Activated CD8-positive, alpha-beta T cell treated with anti-CD3 and anti-CD28 coated beads for 36 hours (primary cell): ENCODE data around the gene TAOK2. TPM values are rescaled to one million over a fixed set of nuclear protein-coding genes. Genes with fewer than 3 reads are reported as not detected.

Experiments used
- ATAC-seq: fragments of 200-7000 bp; cut with Tn5 transposase; one replicate; pipeline ENCODE4 v1.10.0; 2021; ENCODE audit warnings: mild to moderate bottlenecking, moderate library complexity
- CTCF ChIA-PET: fragments of 350-600 bp; sonication (Branson Sonifier 250); formaldehyde crosslinking; loops from one replicate; lab custom pipeline; 2021; ENCODE audit warnings: antibody characterized with exemption; lab: Charles Lee
- POLR2A ChIA-PET: fragments of 350-600 bp; sonication (Branson Sonifier 250); formaldehyde crosslinking; loops from one replicate; lab custom pipeline; 2021; ENCODE audit warnings: antibody characterized with exemption; lab: Charles Lee
- DNase-seq: peaks from one replicate; pipeline ENCODE4 v3.0.0-alpha.2; 2020
- H3K27ac Mint-ChIP-seq: one replicate; pipeline ENCODE4 v1.8.0; 2021; ENCODE audit warnings: mild to moderate bottlenecking, mixed read lengths
- H3K27me3 Mint-ChIP-seq: one replicate; pipeline ENCODE4 v1.8.0; 2021; ENCODE audit warnings: mixed read lengths
- H3K36me3 Mint-ChIP-seq: one replicate; pipeline ENCODE4 v1.8.0; 2021; ENCODE audit warnings: low read depth, mixed read lengths
- H3K4me1 Mint-ChIP-seq: one replicate; pipeline ENCODE4 v1.8.0; 2021; ENCODE audit warnings: low read depth, mixed read lengths
- H3K4me3 Mint-ChIP-seq: one replicate; pipeline ENCODE4 v1.8.0; 2021; ENCODE audit warnings: mild to moderate bottlenecking, moderate library complexity, mixed read lengths
- H3K9me3 Mint-ChIP-seq: one replicate; pipeline ENCODE4 v1.8.0; 2021; ENCODE audit warnings: mixed read lengths
- intact Hi-C: fragments of 100-400 bp; cut with micrococcal nuclease; formaldehyde crosslinking; loops from one replicate; pipeline ENCODE4 v1.10.0; 2022
- total RNA-seq, 2 experiments: library from RNA; stranded (reverse); gene quantifications; one replicate each; pipeline ENCODE4 v1.2.3, GENCODE V29; 2021
- TF ChIP-seq, protein P1 (sequence below): fragments of 200-600 bp; IDR thresholded peaks from one replicate; pipeline ENCODE4 v1.8.0; 2022; ENCODE audit warnings: antibody characterized with exemption, mild to moderate bottlenecking

The TAOK2 gene
- total RNA-seq, 2 experiments from 2014 or later: 25.0 to 25.9 TPM

DNA sequence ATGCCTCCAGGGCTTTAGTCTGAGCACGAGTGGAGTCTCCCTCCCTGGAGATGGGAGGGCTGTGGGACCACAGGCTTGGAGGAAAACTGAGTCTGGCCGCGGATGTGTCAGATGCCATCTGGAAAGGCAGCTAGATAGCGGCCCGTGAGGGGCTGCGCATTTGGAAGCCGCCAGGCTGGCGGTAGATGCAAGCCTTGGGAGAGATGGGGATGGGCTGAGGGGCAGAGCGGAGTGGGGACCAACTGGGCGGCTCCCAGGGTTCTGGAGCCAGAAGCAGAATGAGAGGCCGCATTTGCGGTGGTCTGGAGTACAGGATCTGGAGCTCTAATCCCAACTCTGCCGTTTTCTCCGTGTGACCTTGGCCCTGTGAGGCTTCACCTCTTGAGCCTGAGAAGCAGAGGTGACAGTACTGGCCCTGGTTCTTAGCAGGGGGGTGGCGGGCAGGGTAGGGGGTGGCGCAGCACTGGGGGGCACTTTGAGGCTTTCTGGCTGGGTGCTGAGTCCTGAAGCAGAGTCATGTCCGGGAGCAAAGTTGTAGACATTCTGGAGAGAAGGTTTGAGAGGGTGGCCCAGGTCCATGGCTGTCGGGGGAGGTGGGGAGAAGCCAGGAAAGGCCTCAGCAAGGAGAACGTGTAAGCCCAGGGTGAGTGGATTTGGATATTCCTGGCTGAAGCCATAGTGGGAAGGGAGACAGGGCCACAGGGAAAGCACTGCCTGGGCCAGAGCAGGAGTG is 29.1 kb downstream of the TAOK2 start:
- Mint-ChIP-seq H3K4me3 (no peak overlapping the region), H3K4me1 (peaks cover 11% of the 10 kb centered on the region), H3K27me3 (no peaks in the 10 kb centered on the region), H3K36me3 (peaks cover 11% of the 10 kb centered on the region), H3K9me3 (no peaks in the 10 kb centered on the region), H3K27ac (peak overlapping the region; percentile 49)
- intact Hi-C loops: no loop called here
- TF ChIP-seq, protein P1, sequence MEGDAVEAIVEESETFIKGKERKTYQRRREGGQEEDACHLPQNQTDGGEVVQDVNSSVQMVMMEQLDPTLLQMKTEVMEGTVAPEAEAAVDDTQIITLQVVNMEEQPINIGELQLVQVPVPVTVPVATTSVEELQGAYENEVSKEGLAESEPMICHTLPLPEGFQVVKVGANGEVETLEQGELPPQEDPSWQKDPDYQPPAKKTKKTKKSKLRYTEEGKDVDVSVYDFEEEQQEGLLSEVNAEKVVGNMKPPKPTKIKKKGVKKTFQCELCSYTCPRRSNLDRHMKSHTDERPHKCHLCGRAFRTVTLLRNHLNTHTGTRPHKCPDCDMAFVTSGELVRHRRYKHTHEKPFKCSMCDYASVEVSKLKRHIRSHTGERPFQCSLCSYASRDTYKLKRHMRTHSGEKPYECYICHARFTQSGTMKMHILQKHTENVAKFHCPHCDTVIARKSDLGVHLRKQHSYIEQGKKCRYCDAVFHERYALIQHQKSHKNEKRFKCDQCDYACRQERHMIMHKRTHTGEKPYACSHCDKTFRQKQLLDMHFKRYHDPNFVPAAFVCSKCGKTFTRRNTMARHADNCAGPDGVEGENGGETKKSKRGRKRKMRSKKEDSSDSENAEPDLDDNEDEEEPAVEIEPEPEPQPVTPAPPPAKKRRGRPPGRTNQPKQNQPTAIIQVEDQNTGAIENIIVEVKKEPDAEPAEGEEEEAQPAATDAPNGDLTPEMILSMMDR: no peak
- DNase-seq (no peak), ATAC-seq (no peak)
- CTCF ChIA-PET: interaction anchor here (0.8 kb wide), 1 partner anchor 30 kb away, joined by 3 read pairs; no protein-coding TSS in a partner anchor
- POLR2A ChIA-PET: interaction anchor here (0.8 to 1.0 kb wide), 2 partner anchors 24 to 27 kb away, joined by 3 read pairs; no protein-coding TSS in a partner anchor

DNA sequence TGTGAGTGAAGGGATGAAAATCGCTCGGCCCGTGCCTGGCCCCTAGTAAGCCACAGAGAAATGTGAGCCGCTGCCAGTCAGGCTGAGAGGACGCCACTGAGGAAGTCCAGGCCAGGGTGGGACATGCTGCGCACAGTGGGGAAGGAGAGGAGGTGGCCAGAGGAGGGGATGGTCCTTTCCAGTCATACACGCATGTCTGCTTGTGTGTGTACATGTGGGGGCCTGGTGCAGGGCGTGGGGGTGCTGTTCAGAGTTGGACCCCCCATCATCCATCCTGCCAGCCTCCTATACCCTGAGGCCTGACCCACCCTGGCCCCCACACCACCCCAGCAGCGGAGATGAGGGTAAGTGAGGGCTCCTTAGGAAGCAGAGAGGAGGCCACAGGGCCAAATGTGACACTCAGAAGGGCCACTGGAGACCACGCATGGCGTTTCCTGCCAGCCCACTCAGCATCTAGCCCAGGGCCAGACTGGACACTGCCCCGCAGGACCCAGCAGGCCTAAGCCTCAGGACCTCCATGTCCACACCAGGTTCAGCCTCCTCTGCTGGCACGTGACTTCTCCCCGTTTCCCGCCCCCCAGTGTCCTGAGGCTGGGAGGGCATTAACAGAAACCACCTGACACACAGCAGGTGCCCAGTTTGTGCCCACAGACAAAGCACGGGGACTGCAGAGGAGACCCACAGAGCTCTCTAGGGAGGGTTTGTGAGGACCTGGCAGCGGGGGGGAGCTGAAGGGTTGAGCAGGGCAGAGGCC is 30.2 kb downstream of the TAOK2 start:
- intact Hi-C loops: no loop called here
- no peak for ATAC-seq
- no peak overlapping the region for H3K27ac Mint-ChIP-seq

DNA sequence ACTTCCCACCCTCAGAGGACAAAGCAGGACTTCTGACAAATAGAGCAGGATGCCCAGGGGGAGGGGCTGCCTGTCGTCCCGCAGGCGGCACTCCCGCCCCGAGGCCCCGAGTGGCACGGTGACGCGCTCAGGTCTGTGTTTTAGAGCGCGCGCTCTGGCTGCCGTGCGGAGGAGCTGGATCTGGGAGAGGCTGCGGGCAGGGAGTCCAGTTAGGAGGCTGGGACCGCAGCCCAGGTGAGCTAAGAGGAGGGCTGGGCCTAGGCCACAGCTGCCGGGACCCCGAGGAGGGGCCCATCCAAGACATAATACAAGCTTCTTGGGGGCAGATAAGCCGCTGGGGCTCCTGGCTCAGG is 30.7 kb downstream of the TAOK2 start:
- TF ChIP-seq, protein P1: no peak
- H3K4me3 Mint-ChIP-seq: no peak overlapping the region
- no peak overlapping the region for H3K27ac Mint-ChIP-seq
- no peak for ATAC-seq
- peaks cover 3% of the 10 kb centered on the region for H3K27me3 Mint-ChIP-seq
- intact Hi-C loops: no loop called here
- peaks cover 2% of the 10 kb centered on the region for H3K36me3 Mint-ChIP-seq
- POLR2A ChIA-PET: interaction anchor here (1.1 kb wide), 1 partner anchor 78 kb away, joined by 3 read pairs; the partner anchor contains the start of gene KCTD13
- no peak for DNase-seq
- CTCF ChIA-PET: interaction anchor here (2.1 to 2.7 kb wide), 2 partner anchors 15 to 304 kb away, joined by 5 to 14 read pairs; no protein-coding TSS in a partner anchor
- H3K4me1 Mint-ChIP-seq: peaks cover 5% of the 10 kb centered on the region
- no peaks in the 10 kb centered on the region for H3K9me3 Mint-ChIP-seq

More for the DNA sequence above, 30.2 kb downstream of the TAOK2 start:
- no peak for DNase-seq
- no peaks in the 10 kb centered on the region for H3K27me3 Mint-ChIP-seq
- H3K4me3 Mint-ChIP-seq: no peak overlapping the region
- H3K9me3 Mint-ChIP-seq: no peaks in the 10 kb centered on the region
- TF ChIP-seq, protein P1: no peak
- peaks cover 5% of the 10 kb centered on the region for H3K4me1 Mint-ChIP-seq
- peaks cover 4% of the 10 kb centered on the region for H3K36me3 Mint-ChIP-seq
- POLR2A ChIA-PET: interaction anchor here (1.1 kb wide), 1 partner anchor 78 kb away, joined by 3 read pairs; the partner anchor contains the start of gene KCTD13
- CTCF ChIA-PET: interaction anchor here (2.7 kb wide), 1 partner anchor 304 kb away, joined by 14 read pairs; no protein-coding TSS in a partner anchor

DNA sequence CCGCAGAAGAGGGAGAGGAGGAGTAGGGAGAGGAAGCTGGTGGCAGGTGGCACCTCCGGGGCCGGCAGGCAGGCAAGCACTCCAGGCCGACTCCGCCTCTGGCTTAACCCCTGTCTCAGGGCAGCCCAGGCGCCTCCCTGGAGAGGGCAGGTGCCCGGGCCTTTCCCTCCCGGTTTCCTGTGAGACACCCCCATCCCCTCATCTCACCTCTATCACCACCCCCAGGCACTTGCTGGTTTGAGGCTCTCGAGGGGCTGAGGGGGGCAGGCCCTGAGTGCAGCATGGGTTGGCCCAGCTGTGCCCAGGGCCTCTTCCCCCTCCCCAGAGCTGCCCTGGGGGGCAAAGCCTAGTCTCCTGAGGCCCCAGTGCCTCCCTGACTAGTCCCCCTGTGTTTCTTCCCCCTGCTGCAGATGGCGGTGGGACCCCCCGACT is 31.2 kb downstream of the TAOK2 start:
- H3K4me1 Mint-ChIP-seq: peaks cover 1% of the 10 kb centered on the region
- TF ChIP-seq, protein P1: no peak
- ChIA-PET CTCF (interaction anchor here (1.2 to 2.7 kb wide), 7 partner anchors 9 to 313 kb away, joined by 3 to 14 read pairs (median 5); partner anchors contain the start of genes HIRIP3, INO80E and TAOK2), POLR2A (interaction anchor here (1.1 kb wide), 1 partner anchor 79 kb away, joined by 3 read pairs; the partner anchor contains the start of gene KCTD13)
- no peaks in the 10 kb centered on the region for H3K9me3 Mint-ChIP-seq
- ATAC-seq: no peak
- no peak for DNase-seq
- H3K36me3 Mint-ChIP-seq: peaks cover 2% of the 10 kb centered on the region
- no peak overlapping the region for H3K4me3 Mint-ChIP-seq
- H3K27me3 Mint-ChIP-seq: peaks cover 6% of the 10 kb centered on the region
- no peak overlapping the region for H3K27ac Mint-ChIP-seq
- intact Hi-C loops: no loop called here
